ENCODE results near the gene RPL10A.

Gene RPL10A

DNA sequence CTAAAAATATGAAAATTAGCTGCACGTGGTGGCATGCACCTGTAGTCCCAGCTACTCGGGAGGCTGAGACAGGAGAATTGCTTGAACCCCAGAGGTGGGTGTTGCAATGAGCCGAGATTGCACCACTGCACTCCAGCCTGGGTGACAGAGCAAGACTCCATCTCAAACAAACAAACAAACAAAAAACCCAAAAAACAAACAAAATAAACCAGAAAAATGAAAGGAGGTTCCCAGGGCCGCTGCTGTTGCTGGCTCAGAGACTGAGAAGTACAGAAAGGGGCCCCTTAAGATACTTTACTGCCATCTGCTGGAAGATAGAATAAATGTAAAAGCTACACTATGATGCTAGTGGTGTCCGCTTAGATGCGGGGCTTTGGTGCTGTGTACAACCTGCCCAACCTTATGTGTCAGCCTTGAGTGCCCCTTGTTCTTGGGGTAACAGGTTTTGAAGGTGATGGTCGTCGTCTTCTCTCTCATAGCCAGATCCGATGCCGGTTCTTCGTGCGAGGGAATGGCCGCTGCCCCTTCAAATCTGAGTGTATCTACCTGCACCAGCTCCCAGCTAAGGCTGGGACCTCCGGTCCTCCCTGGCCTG lies 18.8 kb upstream of the RPL10A start:
- DNase-seq: no peak

DNA sequence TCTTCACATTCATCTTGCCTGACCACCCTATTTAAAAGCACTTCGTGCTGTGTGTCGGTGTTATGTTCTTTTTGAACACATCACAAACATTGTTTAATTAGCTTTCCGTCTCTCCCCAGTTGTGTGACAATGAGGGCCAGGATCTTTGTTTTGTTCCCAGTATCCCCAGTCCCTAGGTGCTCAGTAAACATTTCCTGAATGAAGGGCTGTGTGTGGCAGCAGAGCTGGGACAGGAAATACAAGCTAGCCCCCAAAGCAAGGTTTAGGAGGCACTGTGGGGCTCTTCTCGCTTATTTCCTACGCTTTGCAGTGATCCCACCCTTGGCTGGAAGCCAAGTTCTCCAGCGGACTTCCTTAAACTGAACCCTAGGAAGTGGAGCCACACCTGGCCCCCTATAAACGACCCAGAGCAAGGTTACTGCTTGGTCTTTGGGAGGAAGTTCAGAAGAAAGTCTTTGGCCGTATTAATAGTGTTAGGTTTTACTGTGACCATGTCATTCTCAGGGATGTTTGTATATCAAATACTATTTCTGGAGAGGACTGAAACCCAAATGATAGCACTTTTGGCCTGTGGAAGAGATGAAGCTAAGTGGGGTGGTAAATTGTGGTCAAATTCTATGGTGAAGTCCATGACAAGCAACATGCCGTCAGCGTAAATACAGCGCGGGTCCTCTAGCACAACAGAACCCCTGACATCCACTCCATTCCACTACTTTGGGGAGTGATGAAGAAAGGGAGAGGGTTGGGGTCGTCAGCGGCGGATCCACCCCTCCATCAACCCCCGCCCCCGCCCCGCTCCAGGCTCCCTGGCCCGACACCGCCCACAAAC lies 16.6 kb upstream of the RPL10A start:
- no peak for DNase-seq

DNA sequence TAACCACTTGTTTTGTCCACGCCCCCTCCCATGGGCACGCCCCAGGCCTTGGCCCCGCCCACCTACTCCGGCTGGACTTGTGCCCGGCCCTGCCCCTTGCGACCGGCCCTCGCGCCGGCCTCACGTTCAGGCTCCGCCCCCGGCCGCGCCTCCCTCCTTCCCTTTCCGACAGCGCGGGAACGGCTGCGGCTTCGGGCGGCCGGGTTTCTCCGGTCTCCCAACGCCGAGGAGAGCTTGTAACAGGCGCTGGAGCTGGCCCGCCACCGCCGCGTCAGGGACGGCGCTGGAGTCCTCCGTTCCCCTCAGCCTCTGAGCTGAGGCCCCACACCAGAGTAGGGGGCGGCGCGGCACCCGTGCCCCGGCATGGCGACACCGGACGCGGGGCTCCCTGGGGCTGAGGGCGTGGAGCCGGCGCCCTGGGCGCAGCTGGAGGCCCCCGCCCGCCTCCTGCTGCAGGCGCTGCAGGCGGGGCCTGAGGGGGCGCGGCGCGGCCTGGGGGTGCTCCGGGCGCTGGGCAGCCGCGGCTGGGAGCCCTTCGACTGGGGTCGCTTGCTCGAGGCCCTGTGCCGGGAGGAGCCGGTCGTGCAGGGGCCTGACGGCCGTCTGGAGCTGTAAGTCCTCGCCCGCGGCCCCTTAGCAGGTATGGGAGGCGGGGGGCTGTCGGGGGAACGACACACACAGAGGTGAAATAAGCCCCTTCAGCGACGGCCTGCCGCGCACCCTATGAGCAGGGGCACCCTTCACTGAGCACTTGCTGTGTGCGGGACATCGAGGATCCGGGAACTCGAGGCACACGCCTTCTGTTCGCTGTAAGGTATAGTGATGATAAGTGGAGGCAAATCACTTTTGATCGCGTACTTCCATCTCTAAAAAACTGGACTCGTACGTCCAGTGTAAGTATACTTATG lies 15.8 kb upstream of the RPL10A start, which contains the start of gene FANCE:
FANCE (plus strand) TSS at position 156 of the 908 bp plus-strand sequence; CDS start at position 364, 208 bp downstream.
- peak; percentile 37 for DNase-seq

DNA sequence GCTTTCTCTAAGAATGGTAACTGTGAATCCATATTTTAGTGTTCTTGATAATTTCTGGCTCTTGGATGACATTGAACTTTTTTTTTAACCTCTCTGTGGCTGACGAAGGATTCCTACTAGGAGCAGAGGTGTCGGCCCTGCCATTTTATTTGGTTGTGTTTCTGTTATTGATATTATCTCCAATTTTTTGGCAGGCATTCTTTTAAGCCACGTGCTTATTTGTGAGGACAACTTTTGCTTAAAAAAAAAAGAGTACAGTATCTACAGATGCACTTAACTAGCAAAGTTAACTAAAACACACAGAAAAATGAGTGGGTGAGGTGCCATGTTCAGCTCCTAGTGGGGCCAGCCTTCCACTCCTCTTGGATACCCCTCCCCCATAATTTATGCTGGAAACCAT lies 15.0 kb upstream of the RPL10A start:
- no peak for DNase-seq

DNA sequence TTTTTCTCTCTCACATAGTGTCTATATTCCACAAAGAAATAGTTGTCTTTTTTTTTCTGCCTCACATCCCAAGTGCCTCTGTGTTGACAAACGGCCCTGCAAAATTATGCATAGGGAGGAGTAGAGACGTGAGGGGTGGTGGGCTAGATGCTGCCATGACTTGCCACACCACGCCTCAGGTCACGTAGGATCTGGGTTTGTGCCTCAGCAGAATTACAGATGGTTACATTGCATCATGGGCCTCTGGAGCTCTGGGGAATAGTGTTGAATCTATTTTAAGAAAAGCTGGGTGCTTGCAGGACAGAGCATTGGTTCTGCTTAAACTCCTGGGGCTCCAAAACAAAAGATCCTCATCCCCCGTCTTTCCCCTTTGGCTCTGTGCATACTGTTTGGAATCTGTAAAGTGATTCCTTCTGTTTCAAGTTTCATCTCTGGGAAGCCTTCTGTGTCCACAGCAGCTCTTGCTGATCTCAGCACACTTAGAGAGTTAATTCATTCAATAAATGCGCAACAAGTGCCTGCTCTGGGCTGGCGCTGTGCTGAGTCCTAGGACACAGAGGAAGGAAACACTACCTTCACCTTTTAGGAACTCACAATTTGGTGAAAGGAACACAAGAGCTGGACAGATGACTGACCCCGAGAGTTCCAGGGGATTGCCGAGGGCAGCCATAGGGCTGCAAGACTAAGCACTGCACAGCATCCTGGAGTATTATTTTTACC lies 13.7 kb upstream of the RPL10A start:
- no peak for DNase-seq

DNA sequence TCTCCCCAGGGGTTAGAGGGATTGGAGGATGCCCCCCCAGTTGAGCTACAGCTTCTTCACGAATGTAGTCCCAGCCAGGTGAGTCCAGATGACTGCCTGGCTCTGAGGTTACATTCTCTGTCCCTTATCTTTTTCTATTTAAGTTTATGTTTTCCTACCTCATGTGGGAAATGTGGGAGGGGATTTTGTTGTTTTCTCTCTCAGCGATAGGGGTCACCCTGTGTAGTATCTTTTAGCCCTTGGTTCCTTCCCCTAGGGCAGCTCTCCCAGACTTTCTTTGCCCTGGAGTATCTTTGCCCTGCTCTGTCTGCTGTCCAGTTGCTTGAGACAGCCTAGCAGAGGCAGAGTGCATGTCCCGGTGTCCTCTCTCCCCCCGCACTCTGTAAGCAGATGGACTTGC lies 10.3 kb upstream of the RPL10A start:
- no peak for DNase-seq

DNA sequence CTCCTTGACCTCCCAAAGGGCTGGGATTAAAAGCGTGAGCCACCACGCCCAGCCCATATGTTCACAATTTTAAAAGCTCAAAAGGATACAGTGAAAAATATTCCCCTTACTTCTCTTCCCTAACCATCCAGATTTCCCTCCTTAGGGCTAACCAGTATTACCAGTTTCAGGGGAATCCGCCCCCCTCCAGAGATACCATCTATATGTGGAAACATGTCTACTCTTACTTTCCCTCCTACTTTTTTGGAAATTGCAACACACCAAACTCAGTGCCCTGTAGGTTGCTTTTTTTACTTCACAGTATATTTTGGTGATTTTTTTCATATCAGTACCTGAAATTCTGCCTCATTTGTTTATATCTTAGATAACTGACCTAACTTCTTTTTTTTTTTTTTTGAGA lies 6.9 kb upstream of the RPL10A start:
- no peak for DNase-seq

DNA sequence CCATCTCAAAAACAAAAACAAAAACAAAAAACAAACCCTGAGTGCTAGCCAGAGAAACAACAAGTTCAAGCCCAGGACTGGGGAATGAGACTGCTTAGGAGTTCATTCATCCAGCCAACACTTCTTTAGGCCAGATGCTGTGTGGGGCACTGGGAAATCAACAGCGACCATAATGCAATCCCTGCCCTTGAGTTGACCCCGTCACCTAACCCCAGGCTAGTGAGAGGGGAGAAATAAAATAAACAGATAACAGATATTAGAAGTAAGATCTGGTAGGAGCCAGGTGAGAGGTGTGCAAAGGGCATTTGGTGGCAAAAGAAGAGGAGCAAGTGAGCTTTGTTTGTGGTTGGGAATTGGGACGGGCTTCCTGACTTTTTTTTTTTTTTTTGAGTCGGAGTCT lies 4.9 kb upstream of the RPL10A start:
- no peak for DNase-seq

DNA sequence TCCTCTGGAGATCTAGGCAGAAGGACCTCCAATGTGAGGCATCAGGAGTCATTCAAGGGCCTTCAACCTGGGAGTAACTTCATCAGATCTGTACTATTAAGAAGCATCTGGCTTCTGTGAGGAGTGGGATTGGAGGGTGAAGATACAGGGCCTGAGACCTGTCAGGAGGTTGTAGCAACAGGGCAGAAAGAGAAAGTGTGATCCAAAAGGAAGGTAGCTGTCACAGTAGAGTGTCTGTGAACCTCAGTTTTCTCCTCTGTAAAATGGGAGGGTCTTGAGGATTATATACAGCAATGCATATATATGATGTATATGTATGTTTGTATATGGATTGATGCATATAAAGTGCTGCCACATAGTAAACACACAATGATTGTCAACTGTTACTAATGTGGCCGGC lies 2.6 kb upstream of the RPL10A start:
- no peak for DNase-seq

DNA sequence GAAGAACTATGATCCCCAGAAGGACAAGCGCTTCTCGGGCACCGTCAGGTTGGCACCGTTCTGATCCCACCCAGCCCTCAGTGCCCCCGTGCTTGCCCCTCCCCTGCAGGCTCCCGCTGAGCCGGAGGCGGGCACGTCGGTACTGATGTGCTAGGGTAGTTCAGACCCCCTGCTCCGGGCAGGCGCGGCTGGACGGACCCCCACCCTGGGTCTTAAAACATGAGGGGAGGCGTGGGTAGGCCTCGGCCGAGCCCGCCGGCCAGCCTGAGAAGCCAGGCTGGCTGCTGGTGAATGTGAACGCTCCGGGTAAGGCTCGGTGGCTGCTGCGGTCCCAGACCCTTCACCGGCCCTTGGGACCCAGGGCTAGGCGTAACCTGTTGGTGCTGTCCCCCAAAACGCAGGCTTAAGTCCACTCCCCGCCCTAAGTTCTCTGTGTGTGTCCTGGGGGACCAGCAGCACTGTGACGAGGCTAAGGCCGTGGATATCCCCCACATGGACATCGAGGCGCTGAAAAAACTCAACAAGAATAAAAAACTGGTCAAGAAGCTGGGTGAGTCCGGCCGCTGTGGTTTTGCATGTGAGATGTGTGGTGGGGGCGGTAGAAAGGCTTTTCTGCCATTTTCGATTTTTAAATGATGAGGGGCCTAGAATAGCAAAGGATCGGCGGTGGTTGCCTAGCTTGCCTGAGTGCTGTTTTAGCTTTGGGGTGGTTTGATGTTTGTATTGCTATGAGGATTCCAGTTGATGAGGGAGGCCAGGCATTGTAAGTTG lies 964 bp downstream of the RPL10A start:
- DNase-seq: no peak

DNA sequence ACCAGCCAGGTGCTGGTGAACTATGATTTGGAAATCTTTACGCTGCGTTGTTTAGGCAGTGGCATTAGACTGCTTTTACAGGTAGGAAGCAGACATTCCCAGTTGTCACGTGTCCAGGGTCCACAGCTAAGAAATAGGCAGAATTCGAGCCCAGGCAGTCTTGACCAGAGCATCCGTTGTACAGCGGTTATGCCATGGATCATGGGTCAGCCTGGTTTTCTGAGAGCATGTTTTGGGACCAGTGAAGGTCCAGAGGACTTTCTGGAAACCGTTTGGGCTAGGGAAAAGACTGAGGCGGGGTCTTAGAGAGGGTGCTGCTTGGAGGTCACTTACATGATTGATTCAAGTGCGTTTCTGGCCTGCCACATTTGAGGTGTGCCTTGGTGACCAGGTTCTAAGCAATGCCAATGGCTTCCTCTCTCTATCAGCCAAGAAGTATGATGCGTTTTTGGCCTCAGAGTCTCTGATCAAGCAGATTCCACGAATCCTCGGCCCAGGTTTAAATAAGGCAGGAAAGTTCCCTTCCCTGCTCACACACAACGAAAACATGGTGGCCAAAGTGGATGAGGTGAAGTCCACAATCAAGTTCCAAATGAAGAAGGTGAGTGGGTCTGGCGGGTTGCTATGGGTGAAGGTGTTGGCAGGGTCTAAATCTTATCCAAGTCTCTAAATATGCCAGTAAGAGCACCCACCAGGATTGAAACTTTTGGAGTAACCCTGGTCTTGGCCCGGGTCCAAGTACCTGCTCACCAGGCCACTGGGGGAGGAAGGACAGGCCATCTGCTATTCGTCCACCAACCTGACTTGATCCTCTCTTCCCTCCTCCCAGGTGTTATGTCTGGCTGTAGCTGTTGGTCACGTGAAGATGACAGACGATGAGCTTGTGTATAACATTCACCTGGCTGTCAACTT lies 1.8 kb downstream of the RPL10A start:
- DNase-seq: no peak

DNA sequence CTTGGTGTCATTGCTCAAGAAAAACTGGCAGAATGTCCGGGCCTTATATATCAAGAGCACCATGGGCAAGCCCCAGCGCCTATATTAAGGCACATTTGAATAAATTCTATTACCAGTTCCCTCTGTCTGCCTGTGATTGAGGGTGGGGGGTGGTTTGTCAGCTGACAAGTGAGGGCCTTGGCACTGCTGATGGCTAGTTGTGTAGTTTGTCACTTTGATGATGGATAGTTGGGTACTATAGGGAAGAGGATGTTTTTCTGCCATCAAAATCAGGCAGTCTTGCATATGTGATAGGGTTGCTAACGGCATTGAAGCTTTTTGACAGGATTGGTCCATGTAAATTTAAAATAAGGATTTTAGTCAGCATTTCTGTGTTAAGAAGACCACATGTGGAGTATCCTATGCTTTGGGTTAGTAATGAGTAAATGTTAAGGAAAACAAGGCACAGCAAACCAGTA lies 2.5 kb downstream of the RPL10A start:
- DNase-seq: no peak

DNA sequence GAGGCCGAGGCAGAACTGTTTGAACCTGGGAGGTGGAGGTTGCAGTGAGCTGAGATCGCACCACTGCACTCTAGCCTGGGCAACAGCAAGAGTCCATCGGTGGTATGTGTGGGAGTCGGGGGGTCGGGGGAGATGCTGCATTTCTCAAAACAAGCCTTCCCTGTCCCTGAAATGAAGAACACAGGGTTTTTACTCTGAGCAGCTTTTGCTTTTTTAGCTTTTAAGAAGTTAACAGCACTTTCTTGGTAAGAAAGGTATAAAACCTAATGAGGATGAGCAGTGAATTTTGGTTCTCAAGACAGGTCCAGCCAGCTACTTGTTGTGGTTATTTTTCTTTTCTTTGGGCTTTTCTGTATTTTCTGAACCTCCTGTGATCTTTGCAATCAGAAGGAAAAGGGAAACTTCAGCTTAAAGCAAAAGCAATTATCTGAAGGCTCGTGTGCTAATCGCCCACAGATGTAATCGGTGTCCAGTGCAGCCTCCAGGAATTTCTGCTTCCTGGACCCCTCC lies 3.7 kb downstream of the RPL10A start:
- no peak for DNase-seq

DNA sequence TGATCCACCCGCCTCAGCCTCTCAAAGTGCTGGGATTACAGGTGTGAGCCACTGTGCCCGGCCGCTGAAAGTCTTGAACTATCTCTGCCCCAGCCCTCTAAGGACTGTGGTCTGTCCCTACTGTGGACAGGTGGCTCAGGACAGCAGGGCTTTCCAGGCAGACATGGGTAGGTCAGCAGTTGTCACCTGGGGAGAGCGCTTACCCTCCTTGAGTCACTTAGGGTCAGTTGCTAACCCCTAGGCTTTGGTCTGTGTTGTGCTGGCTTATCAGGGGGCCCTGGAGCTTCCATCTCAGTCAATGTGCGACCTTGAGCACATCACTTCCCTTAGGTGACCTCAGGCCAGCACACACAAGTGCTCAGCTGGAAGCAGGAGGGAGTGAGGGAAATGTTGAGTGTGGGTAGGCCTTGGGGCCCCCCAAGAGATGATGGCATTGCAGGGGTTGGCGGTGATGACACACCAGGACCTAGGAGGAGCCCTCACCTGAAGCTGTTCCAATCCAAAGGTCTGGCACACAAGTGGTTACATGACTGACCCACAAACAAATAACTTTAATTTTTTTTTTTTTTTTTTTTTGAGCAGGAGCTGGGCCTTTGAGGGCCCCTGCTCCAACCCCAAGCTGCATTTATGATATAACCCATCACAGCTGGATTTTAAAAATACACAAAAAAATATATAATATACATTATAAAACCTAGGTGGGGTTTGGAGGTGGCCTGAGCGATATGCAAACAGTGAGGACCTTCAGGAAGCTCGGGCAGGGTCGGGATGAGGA lies 5.1 kb downstream of the RPL10A start:
- DNase-seq: no peak

DNA sequence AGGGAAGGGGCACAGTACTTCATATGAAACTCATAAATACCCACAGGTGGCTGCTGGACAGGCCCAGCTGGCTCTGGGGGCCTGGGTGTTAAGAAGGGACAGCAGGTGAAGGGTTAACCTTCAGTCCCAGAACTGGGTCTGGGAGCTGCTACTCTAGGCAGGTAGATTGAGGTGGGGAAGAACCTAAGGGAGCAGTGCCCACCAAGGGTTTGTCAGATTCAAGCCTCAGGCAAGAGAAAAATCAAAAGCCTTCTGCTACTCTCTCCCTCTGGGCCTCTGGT lies 5.6 kb downstream of the RPL10A start:
- no peak for DNase-seq

DNA sequence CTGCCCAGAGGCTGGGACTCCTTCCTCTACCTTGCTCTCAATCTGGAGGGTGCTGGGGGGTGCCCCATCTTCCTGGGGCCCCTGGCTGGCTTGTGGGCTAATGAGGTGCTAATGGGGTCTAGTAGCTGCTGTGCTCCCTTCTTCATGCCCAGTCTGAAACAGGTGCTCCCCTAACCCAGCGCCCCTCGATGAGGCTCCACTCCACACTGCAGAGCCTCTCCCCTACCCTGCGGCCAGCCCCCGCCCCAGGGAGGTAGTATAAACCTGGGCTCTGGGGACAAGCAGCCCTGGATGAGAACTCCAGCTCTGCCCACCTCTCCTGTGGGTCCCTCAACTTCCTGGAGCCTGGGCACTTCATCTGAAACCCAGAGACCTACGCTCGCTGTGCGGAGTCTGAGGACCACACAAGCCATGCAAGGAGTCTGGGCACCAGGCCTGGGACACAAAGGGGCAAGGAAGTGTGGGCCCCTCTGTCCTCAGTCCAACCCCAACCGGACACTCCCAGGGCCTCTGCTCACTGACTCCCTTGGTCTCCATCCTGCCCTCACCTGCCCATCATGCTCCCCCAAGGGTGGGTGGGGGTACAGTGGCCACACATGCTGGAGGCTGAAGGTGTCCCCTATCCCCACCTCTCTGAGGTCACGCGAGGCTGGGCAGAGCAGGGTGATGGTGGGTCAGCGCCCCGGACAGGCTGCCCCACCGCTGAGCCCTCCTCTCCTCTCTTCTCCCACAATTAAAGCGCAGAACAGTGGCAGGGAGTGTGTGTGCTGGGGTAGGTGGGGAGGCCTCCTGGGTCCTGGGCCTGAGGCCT lies 6.1 kb downstream of the RPL10A start:
- no peak for DNase-seq

DNA sequence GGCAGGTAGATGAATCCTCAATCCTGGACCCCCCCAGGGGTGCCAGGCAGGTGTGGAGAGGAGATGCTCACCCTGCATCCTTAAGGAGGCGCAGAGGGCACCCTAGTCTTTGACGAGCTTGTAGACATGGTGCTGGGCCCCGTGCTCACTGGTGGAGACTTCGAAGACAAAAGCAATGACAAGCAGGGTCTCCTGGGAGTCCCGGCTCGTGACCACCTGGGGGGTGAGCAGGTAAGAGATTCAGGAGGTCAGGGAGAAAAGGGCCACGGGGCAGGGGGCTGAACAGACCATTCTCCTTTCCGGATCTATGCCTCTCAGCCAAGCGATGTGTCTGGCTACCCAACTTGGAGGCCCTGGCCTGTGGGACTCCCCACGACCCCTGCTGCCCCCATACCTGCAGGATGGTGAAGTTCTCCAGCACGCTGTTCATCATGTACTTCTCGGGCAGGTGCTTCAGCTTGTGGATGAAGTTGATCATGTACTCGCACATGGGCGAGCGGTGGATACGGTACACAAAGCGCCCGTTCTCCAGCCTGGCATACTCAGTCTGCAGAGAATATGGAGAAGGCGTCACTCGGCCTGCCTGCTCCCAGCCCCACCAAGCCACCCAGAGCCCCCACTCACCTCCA lies 6.9 kb downstream of the RPL10A start:
- no peak for DNase-seq

DNA sequence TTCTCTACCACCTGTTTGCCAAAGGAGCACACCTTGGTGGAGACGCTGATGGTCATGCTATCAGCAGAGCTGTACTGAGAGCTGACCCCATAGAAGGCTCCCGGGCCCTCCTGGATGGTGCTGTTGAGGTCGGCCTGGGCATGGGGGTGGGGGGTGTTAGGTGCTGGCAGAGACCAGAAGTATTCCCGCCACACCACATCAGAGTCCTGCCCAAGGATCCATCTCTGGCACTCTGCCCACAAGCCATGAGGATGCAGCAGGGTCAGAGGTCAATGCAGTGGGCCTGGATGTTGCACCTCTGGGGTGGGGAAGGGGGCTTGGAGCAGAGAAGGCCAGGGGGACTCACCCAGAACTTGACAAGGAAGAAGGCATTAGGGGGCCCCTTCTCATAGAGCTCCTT lies 7.4 kb downstream of the RPL10A start:
- DNase-seq: no peak

DNA sequence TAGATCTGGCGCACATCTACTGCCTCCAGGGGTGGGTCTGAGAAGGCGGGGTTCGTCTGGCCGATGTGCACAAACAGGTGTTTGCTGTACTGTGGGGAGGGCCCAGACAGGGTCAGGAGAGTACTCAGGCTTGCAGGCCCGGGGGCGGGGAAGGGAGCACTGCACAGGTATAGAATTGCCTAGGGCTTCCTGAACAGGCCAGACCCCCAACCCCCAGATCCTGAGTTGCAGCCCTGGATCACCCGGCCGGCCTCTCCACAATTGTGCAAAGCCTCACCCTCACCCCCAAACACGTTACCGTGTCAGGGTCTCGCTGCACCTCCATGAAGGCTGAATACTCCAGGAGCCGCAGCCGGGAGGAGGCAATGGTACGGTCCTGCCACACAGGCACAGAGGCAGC lies 7.8 kb downstream of the RPL10A start:
- DNase-seq: no peak
